ENCODE results near the gene KCNG2. TPM values are rescaled to one million over a fixed set of nuclear protein-coding genes. Genes with fewer than 3 reads are reported as not detected.

Gene KCNG2
- polyA plus RNA-seq, 3 donors, result 0.05 to 0.45 (median 0.42) TPM

DNA sequence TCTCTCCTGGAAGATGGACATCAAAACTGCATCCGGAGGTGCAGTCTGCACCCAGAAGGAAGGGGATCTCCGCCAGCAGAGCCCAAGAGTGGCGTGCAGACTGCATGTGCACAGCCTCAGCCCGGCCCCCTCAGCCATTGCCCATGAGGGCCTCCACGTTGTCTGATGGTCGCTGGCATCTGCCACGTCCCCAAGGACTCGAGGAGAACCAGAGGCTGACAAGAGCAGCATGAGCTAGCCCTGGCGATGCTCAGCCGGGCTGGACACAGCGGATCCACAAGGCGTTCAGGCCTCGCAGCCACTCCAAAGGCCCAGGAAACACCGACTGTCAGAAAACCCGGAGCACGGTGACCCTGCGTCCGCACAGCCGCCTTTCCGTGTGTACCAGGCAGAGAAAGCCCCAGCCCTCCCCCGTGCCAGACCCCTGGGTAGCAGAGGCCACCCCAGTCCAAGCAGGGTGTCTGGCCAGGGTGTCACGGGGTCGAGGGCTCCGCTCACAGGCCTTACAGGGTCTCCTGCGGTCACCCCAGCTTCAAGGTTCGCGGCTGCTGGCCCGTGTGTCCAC, 105.4 kb downstream of the KCNG2 start:
- H3K27ac ChIP-seq (ENCODE audit: low read depth, low read length), result no peak overlapping the region
- 94 to 98% (median 97%) methylated on average over 28 of the region's 28 CpGs for WGBS, 3 donors

DNA sequence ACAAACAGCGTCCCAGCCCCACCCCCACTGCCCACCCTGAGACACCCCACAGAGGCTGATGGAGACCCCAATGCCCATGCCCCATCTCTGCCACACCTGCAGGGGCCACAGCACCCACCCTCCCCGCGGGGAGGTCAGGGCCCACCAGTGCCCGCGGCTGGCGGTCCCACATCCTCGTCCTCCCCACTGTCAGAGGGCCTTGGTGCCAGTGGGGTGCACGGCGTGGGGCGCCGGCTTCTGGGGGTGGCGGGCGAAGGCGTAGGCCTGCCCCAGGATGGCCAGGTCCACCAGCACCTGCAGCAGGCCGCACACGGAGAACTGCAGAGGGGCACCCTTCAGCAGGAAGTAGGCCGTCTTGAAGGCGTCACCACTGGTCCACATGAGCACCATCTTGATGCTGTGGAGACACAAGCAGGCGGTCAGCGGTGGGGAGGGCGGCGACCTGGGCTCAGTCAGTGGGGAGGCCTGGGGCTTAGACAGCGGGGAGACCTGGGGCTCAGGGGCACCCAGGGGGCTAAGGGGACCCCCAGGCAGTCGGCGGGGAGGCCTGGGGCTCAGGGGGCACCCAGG, 106.1 kb downstream of the KCNG2 start:
- no peak overlapping the region for H3K27ac ChIP-seq (ENCODE audit: low read depth, low read length)
- WGBS, 3 donors, result 93 to 97% (median 96%) methylated on average over 23 to 25 of the region's 25 CpGs

GRCh38 chr18:79904357-79905147, 106.8 kb downstream of the KCNG2 start:
- 93 to 96% (median 95%) methylated on average over 27 of the region's 27 CpGs for WGBS, 3 donors
- no peak overlapping the region for H3K27ac ChIP-seq (ENCODE audit: low read depth, low read length)

DNA sequence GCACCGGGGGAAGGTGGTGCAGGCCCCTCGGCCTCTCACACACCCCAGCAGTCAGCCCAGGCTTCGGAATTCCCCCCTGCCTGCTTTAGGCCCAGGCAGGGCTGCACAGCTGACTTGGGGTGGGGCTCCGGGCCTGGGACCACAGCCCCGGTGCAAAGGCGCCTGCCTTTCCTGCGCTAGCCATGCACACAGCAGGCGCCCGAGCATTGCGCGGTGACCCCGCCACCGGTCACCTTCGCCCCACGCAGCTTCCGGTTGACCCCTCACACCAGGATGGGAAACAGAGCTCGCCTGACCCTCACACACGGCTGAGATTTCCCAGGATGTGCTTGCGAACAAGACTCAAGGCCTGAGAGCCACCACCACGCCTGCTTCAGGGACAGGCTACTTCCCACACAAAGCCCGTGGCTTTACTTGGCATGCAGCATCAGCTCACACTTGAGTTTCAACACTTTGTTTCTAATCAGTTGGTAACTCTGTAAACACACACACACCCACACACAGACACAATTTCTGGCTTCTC, 107.7 kb downstream of the KCNG2 start:
- WGBS, 3 donors, result 86 to 92% (median 89%) methylated on average over 21 of the region's 21 CpGs
- no peak overlapping the region for H3K27ac ChIP-seq (ENCODE audit: low read depth, low read length)

DNA sequence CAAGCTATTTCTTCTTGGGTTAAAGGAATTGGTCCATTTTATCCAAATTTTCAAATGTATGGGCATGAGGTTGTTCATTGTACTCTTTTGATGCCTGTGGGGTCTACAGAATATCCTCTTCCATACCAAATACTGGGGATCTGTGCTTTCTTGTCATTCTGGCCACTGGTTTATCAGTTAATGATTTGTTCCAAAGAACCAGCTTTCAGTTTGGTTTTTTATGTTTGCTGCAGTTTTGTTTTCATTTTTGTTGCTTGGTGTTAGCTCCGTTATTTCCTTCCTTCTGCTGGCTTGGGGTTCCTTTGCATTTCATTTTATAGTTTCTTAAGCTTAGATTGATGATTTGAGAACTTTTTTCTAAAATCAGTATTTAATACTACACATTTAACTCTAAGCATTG, 108.3 kb downstream of the KCNG2 start:
- H3K27ac ChIP-seq (ENCODE audit: low read depth, low read length), result no peak overlapping the region
- WGBS, 3 donors, result 73 to 79% (median 75%) methylated on average over 1 of the region's 1 CpG

- WGBS, 3 donors, result 98 to 100% (median 99%) methylated on average over 2 of the region's 2 CpGs
- H3K27ac ChIP-seq (ENCODE audit: low read depth, low read length), result no peak overlapping the region
These were observed 109.0 kb downstream of the KCNG2 start for GRCh38 chr18:79906706-79907105.

GRCh38 chr18:79910563-79911343, 113.0 kb downstream of the KCNG2 start:
- WGBS, 3 donors, result 86 to 94% (median 89%) methylated on average over 15 to 16 of the region's 16 CpGs
- no peak overlapping the region for H3K27ac ChIP-seq (ENCODE audit: low read depth, low read length)

DNA sequence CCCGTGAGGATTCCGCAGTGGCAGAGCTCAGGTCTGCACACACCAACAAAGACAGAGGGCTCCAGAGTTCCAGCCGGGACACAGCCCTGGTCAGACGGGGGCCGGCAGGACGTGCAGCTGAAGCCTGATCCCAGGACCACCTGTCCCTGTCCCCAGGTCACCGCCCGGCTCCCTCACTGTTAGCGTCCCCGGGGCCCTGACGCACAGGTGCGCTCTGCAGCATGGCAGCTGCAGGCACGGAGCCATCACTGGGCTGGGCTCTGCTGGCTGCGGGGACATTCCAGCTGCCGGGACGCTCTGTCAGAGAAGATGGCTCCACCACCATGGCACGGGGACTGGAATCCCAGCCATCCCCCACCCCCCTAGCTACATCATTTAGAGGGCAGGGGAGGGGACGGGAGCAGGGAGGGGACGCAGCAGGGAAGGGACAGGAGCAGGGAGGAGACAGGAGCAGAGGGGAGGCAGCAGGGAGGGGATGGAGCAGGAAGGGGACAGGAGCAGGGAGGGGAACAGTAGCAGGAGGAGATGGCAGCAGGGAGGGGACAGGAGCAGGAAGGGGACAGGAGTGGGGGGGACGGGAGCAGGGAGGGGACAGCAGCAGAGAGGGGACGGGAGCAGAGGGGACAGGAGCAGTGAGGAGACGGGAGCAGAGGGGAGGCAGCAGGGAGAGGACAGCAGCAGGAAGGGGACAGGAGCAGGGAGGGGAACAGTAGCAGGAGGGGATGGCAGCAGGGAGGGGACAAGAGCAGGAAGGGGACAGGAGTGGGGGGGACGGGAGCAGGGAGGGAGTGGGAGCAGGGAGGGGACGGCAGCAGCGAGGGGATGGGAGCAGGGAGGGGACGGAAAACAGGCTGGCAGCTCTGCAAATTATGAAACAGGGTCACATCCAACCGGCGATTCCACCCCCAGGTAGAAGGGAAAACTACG, 113.9 kb downstream of the KCNG2 start:
- H3K27ac ChIP-seq (ENCODE audit: low read depth, low read length), result no peak overlapping the region
- WGBS, 3 donors, result 87 to 93% (median 90%) methylated on average over 27 to 29 of the region's 29 CpGs

- 83 to 87% (median 83%) methylated on average over 20 of the region's 20 CpGs for WGBS, 3 donors
- H3K27ac ChIP-seq (ENCODE audit: low read depth, low read length), result no peak overlapping the region
These were observed 114.8 kb downstream of the KCNG2 start for GRCh38 chr18:79912409-79912991.

DNA sequence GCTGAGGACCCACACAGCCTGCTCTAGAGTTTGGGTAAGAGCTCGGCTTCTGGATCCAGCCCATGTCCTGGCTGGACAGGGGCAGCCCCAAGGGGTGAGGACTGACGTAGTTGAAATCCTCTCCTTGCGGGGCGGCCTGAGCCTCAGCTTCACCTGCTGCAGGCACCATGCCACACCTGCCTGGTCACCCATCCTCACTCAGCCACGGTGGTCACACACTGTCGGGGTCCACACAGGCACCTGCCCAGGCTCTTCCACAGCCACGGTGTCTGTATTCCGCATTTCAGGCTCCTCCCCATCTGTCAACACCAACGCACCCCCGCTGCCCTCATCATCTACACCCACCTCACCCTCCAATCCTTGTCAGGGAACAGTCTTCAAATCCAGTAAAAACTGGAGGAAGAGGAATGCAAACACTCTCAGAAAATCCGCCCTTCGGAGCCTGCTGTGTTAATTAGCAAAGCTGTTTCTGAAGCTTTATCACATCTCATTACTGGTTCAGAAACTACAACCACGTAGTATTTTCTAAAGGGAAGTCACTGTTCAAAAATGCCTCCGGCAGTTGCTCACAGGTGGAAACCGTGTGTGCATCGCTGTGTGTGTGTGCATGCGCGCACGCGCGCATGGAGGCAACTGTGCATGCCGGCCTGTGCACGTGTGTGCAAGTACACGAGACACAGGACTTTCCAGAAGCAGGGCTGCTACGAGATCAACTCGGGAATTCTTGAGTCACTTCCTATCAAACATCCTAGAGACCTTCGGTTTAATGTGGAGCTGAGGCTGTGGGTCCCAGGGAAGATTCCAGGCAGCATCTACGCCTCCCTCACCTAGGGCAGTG, 115.5 kb downstream of the KCNG2 start:
- WGBS, 3 donors, result 87 to 92% (median 92%) methylated on average over 28 of the region's 28 CpGs
- H3K27ac ChIP-seq (ENCODE audit: low read depth, low read length), result no peak overlapping the region

DNA sequence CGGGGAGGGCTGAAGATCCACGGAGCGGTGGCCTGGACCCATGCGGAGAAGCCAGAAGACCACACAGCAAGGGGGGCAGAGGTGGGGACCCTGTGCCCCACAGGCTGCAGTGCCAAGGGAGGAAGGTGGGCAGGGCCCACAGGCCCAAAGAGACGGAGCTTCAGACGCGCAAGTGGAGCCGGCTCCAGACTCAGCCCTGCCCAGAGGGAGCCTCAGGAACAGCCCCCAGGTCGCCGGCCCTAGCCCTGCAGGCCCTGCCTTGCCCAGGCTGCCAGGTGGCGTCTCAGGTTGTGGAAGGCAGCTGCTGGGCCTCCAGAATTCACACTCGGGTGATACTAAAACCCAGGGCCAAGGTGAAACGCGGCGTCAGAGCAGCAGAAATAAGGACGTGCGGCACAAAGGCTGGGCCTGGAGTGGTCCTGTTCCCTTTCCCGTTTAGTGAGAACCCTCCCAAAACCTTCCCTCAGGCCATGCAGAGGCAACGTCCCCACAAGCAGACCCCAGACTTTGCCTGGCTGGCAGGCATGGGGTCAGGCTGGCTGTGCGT, 116.9 kb downstream of the KCNG2 start:
- no peak overlapping the region for H3K27ac ChIP-seq (ENCODE audit: low read depth, low read length)
- 91 to 95% (median 93%) methylated on average over 20 of the region's 20 CpGs for WGBS, 3 donors

GRCh38 chr18:79915161-79916127, 117.7 kb downstream of the KCNG2 start:
- H3K27ac ChIP-seq (ENCODE audit: low read depth, low read length), result no peak overlapping the region
- 91 to 95% (median 94%) methylated on average over 48 to 50 of the region's 50 CpGs for WGBS, 3 donors

DNA sequence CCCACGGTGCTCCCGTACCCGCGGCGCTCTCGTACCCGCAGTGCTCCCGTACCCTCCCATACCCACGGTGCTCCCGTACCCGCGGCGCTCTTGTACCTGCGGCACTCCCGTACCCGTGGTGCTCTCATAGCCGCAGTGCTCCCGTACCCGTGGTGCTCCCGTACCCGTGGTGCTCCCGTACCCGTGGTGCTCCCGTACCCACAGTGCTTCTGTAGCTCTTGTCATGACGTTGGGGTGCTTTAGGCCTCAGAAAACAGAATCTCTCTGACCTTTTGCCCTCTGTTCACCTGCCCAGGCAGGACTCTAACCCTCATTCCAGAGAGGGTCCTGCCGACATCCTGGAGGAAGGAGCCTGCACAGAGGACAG, 118.4 kb downstream of the KCNG2 start:
- 87 to 90% (median 88%) methylated on average over 25 to 26 of the region's 26 CpGs for WGBS, 3 donors
- H3K27ac ChIP-seq (ENCODE audit: low read depth, low read length), result no peak overlapping the region

DNA sequence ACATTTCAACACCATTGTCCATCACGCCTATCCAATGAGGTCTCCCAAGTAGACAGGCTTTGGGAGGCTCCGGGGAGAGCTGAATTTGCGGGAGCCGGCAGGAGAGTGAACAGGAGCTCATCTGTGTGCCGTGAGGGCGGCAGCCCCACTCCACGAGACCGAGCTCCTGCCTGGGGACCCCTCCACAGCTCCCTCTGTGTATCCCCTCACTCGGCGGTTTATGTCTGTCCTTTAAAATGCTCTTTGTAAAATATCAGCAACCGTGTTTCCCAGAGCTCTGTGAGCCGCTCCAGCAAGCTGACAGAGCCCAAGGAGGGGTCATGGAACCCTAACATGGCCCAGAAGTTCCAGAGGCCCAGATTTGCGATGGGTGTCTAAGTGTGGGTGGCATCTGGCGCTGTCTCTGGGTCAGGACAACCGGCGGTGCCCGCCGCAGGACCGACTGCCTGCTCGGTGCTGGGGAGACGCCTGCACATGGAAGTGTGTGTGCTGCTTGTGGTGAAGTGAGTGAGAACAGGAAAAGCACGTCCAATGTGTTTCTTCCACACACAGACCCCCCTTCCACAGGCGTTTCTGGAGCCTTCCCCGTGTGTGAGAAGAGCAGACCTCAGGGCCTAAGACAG, 118.9 kb downstream of the KCNG2 start:
- H3K27ac ChIP-seq (ENCODE audit: low read depth, low read length), result no peak overlapping the region
- WGBS, 3 donors, result 95 to 97% (median 97%) methylated on average over 24 of the region's 24 CpGs
